ENCODE results near the gene PCDHGB1.
A peak's percentile ranks its signal among the peaks of the same experiment; 100 is the strongest.
"Not testable (repeated sequence)": the region's sequence is repeated elsewhere in the genome, so short reads cannot be mapped to it uniquely, and the experiment has no call there.

Gene PCDHGB1

GRCh38 chr5:141349917-141350619, at the start of gene PCDHGB1:
Gene PCDHGB1 (plus strand): TSS chr5:141350099. CDS start chr5:141350261, 162 bp downstream.
- peak in 1 of 2 donors; percentile 14 for DNase-seq

- no peak for DNase-seq
These were observed 46.1 kb upstream of the PCDHGB1 start, which contains the start of gene SLC25A2 for GRCh38 chr5:141303756-141304155. Gene SLC25A2 (minus strand): TSS chr5:141304049. CDS start chr5:141303865, 184 bp downstream.

GRCh38 chr5:141306630-141307029, 43.3 kb upstream of the PCDHGB1 start:
- no peak for DNase-seq

GRCh38 chr5:141313711-141314110, 36.2 kb upstream of the PCDHGB1 start:
- no peak for DNase-seq

GRCh38 chr5:141316963-141317362, 32.9 kb upstream of the PCDHGB1 start:
- not testable (repeated sequence) for DNase-seq

- DNase-seq: no peak
These were observed 30.7 kb upstream of the PCDHGB1 start for GRCh38 chr5:141319202-141319601.

GRCh38 chr5:141319699-141320098, 30.2 kb upstream of the PCDHGB1 start:
- DNase-seq: no peak

GRCh38 chr5:141320225-141321169, 29.4 kb upstream of the PCDHGB1 start, which contains the start of gene TAF7:
Gene TAF7 (minus strand): TSS chr5:141320784. CDS start chr5:141320044, 740 bp downstream.
- peak; percentile 92 to 96 for DNase-seq

GRCh38 chr5:141322261-141322660, 27.6 kb upstream of the PCDHGB1 start:
- DNase-seq: no peak

GRCh38 chr5:141326088-141326854, 23.6 kb upstream of the PCDHGB1 start:
- DNase-seq: peak in 1 of 2 donors; percentile 65

GRCh38 chr5:141328231-141328630, 21.7 kb upstream of the PCDHGB1 start:
- no peak for DNase-seq

GRCh38 chr5:141330299-141331080, 19.4 kb upstream of the PCDHGB1 start, which contains the start of gene PCDHGA1:
Gene PCDHGA1 (plus strand): TSS chr5:141330514.
- DNase-seq: no peak

GRCh38 chr5:141332571-141332970, 17.3 kb upstream of the PCDHGB1 start:
- not testable (repeated sequence) for DNase-seq

- DNase-seq: no peak
These were observed 11.2 kb upstream of the PCDHGB1 start, which contains the start of gene PCDHGA2 for GRCh38 chr5:141338538-141339306. Gene PCDHGA2 (plus strand): TSS chr5:141338760.

- DNase-seq: not testable (repeated sequence)
These were observed 9.0 kb upstream of the PCDHGB1 start for GRCh38 chr5:141340781-141341354.

- DNase-seq: no peak
These were observed 7.1 kb upstream of the PCDHGB1 start for GRCh38 chr5:141342773-141343172.

GRCh38 chr5:141343242-141343952, 6.5 kb upstream of the PCDHGB1 start, which contains the start of gene PCDHGA3:
Gene PCDHGA3 (plus strand): TSS chr5:141343829. CDS start chr5:141344034, 205 bp downstream.
- no peak for DNase-seq

- no peak for DNase-seq
These were observed 5.9 kb upstream of the PCDHGB1 start for GRCh38 chr5:141343953-141344463.

- DNase-seq: no peak
These were observed 4.6 kb upstream of the PCDHGB1 start for GRCh38 chr5:141345327-141345726.
